GM21786 (cell line): Measurements from ENCODE around the gene AGAP1.

ENCODE experiments used
- ATAC-seq: cut with Tn5 transposase; IDR thresholded peaks from one replicate; pipeline ENCODE4 v1.9.1; 2021; ENCODE audit not compliant: unreplicated experiment

AGAP1 gene

DNA sequence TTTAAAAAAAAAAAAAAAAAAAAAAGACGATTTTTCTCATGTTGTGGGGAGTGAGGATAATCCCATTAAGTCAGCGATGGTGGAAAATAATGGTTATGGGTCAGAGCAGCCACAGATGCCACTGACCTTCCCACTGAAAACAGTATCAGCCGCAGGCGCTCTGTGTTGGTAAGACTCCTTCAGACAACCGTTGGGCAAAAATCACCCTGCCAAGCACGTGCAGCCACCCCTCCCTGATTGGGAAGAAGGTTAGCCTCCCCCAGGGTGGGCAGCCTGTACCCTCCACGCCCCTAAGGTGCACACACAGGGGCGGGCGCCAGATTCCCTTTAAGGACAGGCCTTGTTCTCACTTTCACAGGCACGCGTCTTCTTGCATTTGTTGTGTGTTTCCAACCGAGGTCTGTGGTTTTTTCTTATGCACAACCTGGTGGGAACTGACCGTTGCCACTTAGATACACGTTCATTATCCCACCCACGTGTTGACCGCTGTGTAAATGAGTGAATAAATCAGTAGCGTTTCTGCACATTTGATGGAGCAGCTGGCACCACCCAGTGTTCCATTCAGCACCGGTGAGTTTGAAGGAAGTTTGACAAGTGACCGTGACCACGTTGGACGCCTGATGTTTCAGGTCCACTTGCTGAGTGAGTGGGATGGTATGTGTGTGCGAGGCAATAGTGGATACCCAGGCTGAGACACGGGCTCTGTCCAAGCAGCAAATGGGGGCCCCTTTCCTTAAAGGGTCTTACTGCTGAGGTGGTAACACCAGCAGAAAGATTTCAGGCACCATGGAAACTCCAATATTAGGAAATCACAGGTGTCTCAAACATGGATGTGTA lies 476.6 kb downstream of the AGAP1 start:
- no peak for ATAC-seq

DNA sequence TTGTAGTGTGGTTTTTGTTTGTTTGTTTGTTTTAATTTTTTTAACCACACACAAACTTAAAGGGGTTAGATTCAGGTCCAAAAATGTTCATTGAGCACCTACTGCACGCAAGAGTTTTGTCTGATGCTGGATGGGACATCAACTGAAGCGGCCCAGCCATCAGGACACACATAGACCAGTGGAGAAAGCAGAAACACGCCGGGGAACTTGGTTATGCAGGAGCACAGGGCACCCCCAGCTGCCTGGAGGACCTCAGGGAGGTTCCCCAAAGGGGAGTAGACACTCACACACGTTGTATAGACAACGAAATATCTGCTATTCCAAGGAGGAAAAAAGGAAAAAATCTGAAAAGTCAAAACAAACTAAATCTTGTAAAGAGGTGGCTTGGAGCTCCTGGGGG lies 482.7 kb downstream of the AGAP1 start:
- ATAC-seq: no peak

DNA sequence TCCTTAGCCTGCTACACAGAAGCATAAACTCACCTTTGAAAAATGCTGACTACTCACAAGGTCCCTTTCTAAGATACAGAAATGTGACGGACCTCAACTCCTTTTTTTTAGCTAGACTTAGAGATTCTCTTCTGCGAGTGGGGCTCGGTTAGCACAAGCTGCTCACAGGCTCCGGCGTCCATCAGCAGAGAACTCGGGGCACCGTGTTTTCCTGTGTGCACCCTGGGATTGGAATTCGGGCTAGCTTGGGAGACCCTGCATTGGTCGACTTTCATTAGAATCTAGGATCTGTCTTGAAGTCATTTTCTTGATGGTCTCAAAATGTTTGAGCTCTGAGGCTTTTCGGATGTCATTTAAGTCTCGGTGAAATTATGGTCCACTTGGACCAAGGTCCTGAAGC lies 483.1 kb downstream of the AGAP1 start:
- no peak for ATAC-seq

DNA sequence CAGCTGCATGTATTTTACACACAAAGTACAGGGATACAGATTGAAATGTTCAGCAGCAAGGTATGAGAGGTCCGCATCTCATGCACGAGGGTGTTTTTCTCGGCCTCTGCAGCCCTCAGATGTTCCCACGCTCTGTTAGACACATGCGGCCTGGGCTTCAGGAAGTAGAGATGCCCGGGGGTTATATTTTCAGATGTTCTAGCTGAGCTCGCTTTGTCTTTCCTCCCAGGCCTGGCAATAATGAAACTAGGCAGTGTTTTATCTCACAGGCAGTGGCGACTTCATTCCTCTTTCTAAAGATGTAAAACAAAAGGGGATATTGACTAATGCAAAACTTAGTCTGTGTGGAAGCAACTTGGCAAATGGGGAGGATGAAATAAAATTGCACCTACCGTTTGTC lies 483.6 kb downstream of the AGAP1 start:
- no peak for ATAC-seq

DNA sequence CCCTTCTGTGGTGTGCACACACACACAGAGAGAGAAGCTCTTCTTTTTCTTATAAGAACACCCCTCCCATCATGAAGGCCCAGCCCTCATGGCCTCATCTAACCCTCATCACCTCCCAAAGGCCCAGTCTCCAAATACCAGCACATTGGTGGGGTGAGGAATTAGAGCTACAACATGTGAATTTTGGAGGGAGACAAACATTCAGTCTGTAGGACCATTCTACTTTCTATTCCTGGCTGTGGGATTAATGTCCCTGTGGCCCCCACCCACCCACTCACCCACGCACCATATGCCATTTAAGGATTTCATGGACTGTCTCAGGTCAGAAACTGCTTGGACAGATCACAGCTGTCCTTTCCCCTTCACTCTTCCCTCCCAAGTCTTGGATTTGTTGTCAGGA lies 484.2 kb downstream of the AGAP1 start:
- ATAC-seq: no peak

DNA sequence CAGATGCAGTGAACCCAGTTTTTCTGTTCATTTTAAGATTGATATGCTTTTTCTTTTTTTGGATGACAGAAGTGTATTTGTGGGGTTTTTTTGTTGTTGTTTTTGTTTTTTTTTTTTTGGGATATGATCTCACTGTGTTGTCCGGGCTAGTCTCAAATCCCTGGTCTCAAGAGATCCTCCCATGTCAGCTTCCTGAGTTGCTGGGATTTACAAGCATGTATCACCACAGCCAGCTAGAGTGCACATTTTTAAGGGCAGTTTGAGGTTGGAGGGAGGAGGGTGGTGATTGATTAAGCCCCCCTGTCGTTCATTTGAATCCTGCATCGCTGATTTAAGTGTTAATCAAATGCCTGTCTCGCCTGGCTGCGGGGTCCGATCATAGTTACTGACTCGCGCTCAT lies 485.2 kb downstream of the AGAP1 start:
- no peak for ATAC-seq

DNA sequence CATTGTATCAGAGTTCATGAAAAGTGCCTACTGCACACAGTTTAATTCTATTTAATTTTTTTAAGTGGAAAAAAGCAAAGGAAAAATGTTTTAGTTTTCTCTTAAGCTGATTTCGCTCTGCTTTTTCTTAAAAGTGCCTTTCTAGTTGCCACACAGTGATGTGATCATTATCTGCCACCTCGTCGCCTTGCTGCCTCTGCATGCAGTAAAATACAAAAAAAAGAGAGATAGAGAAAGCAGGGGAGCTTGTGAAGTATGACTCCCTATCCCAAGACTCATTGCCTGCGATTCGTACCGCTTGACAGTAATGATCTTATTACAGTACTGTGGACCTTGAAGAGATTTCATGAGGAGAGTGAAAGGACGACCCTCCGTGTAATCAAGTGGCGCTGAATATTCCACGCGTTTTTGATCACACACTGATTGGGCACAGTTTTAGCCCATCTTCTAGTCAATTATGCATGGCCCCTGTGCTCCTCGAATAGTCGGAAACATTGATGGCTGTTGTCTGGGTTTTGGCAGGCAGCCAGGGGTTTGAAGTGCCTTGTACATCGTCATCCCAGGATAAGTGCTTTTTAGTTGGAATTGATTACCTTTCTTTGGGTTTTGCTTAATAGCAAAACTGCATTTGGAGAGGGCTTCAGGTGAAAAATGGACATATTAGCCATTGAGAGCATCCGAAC lies 486.1 kb downstream of the AGAP1 start:
- no peak for ATAC-seq

DNA sequence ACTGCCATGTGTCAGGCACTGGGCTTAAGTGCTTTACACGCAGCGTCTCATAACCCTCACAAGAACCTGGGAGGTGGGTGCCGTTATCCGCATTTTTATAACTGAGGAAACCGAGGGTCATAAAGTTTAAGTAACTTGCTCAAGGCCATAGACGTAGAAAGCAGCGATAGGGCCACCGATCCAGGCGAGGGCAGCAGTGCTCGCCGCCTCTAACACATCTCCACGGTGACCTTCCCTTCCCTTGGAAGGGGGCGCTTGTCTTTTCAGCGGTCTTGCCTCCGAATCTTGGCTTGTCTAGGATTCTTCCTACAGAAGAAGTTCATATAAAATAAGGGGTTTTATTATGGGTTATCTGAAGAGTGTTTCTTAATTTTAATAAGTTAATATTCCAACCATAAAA lies 487.8 kb downstream of the AGAP1 start:
- no peak for ATAC-seq

DNA sequence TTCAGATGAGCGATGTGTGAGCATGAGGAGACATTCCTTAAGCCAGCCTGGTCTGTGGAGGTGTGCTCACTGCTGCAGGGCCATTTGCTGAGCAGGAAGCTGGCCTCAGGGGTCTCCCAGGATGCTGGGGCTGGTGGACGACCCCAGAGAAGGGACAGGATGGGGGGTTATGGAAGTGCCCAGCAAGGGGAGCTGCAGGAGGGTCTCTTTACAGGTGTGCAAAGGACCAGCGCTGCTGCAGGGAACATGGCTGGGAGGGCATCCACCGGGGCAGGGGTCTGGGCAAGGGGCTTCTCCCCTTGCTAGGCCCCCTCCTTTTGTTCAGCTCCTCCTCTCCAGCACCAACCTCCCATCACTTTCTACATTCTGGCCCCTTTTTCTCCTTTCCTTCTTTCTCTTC lies 489.2 kb downstream of the AGAP1 start:
- no peak for ATAC-seq

DNA sequence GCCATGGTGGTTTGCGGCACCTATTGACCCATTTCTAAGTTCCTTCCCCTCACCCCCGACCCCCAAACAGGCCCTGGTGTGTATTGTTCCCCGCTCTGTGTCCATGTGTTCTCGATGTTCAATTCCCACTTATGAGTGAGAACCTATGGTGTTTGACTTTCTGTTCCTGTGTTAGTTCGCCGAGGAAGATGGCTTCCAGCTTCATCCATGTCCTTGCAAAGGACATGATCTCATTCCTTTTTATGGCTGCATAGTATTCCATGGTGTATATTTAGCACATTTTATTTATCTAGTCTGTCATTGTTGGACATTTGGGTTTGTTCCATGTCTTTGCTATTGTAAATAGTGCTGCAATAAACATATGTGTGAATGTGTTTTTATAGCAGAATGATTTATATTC lies 490.7 kb downstream of the AGAP1 start:
- ATAC-seq: no peak

DNA sequence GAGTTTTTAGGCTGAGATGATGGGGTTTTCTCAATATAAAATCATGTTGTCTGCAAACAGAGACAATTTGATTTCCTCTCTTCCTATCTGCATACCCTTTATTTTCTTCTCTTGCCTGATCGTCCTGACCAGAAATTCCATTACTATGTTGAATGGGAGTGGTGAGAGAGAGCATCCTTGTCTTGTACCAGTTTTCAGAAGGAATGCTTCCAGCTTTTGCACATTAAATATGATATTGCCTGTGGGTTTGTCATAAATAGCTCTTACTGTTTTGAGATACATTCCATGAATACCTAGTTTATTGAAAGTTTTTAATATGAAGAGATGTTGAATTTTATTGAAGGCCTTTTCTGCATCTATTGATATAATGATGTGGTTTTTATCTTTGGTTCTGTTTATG lies 492.5 kb downstream of the AGAP1 start:
- no peak for ATAC-seq

DNA sequence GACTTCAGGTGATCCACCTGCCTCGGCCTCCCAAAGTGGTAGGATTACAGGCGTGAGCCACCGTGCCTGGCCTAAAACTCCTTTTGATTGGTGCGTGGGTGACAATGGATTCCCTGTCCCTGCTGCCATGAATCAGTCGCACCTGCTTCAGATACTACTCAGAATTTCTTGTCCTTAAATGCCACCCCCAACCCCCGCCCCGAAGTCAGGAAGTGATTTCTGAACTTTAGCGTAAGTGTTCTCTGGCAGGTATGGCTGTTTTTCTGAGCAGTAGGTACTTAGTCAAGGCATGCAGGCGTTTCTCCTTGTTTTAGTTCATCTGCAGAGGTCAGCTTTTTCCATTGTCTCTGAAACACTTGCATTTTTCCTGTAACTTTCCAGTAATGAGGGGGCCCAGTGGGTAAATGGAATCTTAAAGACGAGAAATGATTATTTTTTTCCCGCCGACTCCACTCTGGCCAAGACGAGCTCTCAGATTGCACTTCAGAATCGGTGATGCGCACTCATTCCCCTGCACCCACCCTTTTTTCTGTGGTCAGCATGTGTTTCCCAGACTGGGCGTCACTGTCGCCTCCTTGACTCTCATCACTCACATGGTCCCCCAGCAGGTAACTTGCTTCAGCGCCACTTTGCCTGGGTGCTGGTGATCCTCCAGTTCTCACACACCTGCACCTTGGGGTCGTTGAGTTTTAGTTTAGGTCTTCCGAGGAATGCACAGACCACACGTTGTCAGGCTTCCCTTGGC lies 494.6 kb downstream of the AGAP1 start:
- no peak for ATAC-seq

DNA sequence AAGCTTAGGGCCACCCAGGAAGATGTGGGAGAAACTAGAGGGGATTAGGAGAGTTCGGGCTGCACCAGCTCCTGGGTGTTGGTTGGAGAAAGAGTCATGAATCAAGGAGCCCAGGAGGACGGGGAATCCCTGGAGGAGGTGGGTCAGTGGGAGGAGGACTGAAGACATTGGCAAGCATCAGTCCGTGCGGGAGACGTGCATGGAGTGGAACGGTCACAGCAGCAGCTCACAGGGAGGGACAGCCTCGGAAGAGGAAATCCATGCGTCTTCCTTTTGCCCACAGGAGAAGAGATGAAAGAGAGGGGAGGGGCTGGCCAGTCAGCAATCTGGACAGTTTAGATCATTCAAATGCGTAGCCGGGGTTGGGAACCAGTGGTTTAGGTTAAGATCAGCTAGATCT lies 495.7 kb downstream of the AGAP1 start:
- no peak for ATAC-seq

DNA sequence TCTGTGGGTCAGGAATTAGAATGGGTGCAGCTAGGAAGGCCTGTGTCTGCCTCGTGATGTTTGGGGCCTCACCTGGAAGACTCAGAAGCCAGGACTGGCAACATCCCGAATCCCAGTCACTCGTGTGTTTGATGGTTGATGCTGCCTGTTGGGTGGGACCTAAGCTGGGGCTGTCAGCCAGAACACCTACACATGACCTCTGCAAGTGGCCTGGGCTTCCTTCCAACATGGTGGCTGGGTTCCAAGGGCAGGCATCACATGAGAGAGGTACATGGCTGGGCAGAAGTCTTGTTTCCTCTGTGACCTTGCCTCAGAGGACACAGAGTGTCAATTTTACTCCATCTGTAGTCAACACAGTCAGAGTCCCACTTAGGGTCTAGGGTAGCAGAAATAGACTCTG lies 496.5 kb downstream of the AGAP1 start:
- no peak for ATAC-seq

DNA sequence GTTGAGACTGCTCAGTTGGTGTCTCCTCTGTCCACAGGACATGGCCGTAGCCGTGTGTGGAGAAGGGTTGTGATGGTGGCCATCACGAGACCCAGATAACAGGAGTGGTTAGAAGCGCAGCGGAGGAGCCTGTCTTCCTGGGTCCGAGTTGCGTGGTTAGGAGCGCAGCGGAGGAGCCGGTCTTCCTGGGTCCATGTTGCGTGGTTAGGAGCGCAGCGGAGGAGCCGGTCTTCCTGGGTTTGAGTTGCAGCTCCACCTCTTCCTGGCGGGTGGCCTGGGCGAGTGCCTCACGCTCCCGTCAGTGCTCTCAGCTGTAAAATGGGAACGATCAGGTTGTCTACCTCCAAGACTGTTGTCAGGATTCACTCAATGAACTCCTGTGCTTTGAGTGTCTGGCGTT lies 498.2 kb downstream of the AGAP1 start:
- no peak for ATAC-seq

DNA sequence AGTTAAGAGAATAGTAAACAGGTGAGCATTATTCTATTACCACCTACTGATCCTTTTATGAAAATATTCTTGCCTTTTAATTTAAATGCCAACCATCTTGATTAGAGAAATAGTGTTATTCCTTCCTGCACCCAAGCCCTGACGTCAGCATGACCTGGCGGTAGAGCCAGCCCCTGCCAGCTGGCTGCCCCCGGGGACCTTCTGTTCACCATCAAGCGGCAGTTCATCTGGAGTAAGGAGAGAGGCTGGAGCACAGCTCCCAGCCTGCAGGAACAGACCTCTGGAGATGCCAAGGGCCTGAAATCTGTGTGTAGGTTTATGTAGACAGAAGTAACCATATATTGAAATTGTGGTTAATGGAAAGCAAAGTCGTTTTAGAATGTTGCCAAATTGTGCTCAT lies 502.6 kb downstream of the AGAP1 start:
- no peak for ATAC-seq

DNA sequence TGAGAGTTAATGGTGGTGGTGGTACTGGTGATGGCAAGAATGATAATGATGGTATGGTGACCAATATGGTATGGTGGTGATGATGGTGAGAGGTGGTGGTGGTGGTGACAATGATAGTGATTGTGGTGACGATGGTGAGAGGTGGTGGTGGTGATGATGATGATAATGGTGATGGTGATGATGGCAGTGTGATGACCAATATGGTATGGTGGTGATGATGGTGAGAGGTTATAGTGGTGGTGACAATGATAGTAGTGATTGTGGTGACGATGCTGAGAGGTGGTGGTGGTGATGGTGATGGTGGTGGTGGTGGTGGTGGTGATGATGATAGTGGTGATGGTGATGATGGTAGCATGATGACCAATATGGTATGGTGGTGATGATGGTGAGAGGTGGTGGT lies 505.2 kb downstream of the AGAP1 start:
- no peak for ATAC-seq

DNA sequence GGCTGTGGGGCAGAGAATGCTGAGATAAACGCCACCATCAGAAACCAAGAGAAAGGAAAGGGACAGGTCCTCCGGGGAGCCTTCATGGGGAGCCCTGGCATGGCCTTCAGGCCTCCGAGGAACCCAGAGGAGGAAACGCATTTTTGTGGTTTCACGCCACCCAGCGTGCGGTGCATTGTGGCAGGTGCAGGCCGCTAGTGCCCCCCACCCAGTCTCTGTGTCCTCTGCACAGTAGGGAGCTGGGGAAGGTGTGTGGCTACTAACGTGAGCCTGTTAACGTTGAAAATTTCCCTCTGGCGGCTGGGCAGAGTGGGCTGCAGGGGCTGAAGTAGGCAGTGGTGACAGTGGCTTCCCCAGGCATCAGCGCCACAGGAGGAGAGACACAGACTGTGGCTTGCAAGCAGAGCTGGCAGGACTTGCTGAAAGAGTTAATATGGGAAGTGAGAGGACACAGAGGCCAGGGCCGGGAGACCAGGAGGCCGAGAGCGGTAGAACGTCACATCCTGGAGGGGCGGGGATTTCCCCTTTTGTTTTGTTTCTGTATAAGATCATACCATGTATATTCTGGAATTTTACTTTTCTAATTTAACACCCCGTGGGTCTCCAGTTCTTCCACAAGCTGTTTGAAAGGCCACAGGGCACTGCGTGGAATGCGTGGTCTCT lies 507.5 kb downstream of the AGAP1 start:
- no peak for ATAC-seq

DNA sequence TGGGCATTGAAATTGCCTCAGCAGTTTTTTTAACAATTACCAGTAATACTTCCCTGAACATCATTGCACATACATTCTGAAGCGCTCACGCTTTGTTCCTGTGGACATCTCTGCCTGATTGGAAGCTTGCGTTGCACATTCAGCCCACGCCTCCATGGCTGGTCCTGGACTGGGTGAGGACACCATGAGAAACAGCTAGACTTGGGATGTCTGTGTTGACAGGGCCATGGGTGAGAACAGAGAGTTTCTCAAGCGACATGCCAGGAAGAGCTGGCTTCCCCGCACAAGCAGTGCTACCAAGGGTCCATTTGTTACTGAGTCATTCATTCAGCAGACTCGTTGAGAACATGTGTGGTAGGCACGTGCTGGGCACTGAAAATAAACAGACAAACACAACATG lies 508.0 kb downstream of the AGAP1 start:
- no peak for ATAC-seq

DNA sequence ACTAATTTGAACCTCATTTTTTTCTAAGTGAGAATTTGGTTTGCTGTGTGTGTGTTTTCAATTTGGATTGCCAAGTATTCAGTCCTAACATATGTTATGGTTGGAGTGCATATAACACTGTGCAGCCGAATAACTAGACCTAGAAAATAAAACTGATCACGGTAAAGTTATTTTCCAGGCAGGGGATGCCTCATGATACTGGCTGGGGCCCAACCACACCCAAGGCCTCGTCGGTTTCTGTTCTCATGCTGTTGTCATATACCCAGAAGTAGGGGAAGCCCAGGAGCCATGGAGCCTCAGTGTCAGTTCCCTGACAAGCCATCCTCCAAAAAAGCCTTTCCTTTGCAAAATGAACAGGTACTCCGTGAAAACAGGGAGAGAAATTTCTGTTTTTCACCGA lies 514.2 kb downstream of the AGAP1 start:
- no peak for ATAC-seq

DNA sequence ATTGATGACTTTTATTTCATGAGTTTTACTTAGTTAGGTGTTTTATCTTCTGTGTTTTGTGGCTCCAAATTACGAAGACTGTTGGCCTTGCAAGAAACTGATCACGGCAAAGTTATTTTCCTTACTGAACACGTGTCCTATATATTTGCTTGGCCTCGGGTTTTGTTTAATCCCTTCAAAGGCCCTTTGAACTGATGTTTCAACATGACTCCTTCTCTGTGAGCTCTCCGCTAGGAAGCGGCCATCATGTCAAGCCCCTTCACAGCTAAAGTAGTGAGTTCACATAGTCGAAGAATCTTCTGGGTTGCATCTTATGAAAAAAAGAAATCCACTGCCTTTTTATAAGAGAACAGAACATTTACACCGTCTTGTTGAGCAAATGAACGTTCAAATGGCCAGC lies 515.0 kb downstream of the AGAP1 start:
- no peak for ATAC-seq
